Left lobe of liver (tissue), 2 donors: ENCODE measurements around the gene NTNG1. TPM values are rescaled to one million over a fixed set of nuclear protein-coding genes. Genes with fewer than 3 reads are reported as not detected.

Experiments
- ATAC-seq: fragments of 200-7000 bp; cut with Tn5 transposase; one replicate; pipeline ENCODE4 v1.9.1; 2020; ENCODE audit warnings: mild to moderate bottlenecking, moderate library complexity
- DNase-seq: peaks from one replicate; pipeline ENCODE4 v3.0.0-alpha.2; 2020; ENCODE audit warnings: low spot score
- total RNA-seq: library from RNA; stranded (reverse); gene quantifications from one replicate; pipeline ENCODE4 v1.2.1, GENCODE V29; 2021
- donor health status: DM: no; HTN: no; CAD: no; lungs with moderate emphysema.
- donor health status: DM: no; HTN: yes; CAD: no.

Gene NTNG1
- total RNA-seq, 1 donor from 2014 or later: not detected

GRCh38 chr1:107254306-107254705 is 113.5 kb downstream of the NTNG1 start:
- ATAC-seq: no peak

GRCh38 chr1:107255469-107255868 is 114.6 kb downstream of the NTNG1 start:
- DNase-seq: no peak
- no peak for ATAC-seq

More at GRCh38 chr1:107254306-107254705, 113.5 kb downstream of the NTNG1 start:
- DNase-seq: no peak

GRCh38 chr1:107262467-107263286 is 121.8 kb downstream of the NTNG1 start:
- DNase-seq (no peak), ATAC-seq (no peak)

GRCh38 chr1:107263291-107263915 is 122.6 kb downstream of the NTNG1 start:
- DNase-seq (no peak), ATAC-seq (no peak)

GRCh38 chr1:107264007-107264406 is 123.2 kb downstream of the NTNG1 start:
- DNase-seq (no peak), ATAC-seq (no peak)

- ATAC-seq (no peak), DNase-seq (no peak)
Observed at GRCh38 chr1:107264561-107264960, 123.7 kb downstream of the NTNG1 start.

- no peak for ATAC-seq
- no peak for DNase-seq
Observed at GRCh38 chr1:107267489-107267888, 126.7 kb downstream of the NTNG1 start.

- ATAC-seq (no peak), DNase-seq (no peak)
Observed at GRCh38 chr1:107272321-107272720, 131.5 kb downstream of the NTNG1 start.

GRCh38 chr1:107273515-107273914 is 132.7 kb downstream of the NTNG1 start:
- ATAC-seq (no peak), DNase-seq (no peak)

GRCh38 chr1:107274227-107274626 is 133.4 kb downstream of the NTNG1 start:
- ATAC-seq (no peak), DNase-seq (no peak)

- ATAC-seq (no peak), DNase-seq (no peak)
Observed at GRCh38 chr1:107276247-107276646, 135.4 kb downstream of the NTNG1 start.

- ATAC-seq (peak; percentile 55), DNase-seq (no peak)
Observed at GRCh38 chr1:107277022-107277421, 136.2 kb downstream of the NTNG1 start.

- ATAC-seq (no peak), DNase-seq (no peak)
Observed at GRCh38 chr1:107286125-107286524, 145.3 kb downstream of the NTNG1 start.

GRCh38 chr1:107291987-107292386 is 151.1 kb downstream of the NTNG1 start:
- no peak for ATAC-seq
- no peak for DNase-seq

GRCh38 chr1:107293901-107294613 is 153.2 kb downstream of the NTNG1 start:
- DNase-seq (no peak), ATAC-seq (no peak)

GRCh38 chr1:107294686-107295085 is 153.8 kb downstream of the NTNG1 start:
- ATAC-seq: no peak

GRCh38 chr1:107297681-107298080 is 156.8 kb downstream of the NTNG1 start:
- DNase-seq (no peak), ATAC-seq (no peak)

More at GRCh38 chr1:107294686-107295085, 153.8 kb downstream of the NTNG1 start:
- DNase-seq: no peak

- ATAC-seq (no peak), DNase-seq (no peak)
Observed at GRCh38 chr1:107298526-107298925, 157.7 kb downstream of the NTNG1 start.

GRCh38 chr1:107299521-107299920 is 158.7 kb downstream of the NTNG1 start:
- ATAC-seq: no peak
- no peak for DNase-seq

GRCh38 chr1:107309962-107310361 is 169.1 kb downstream of the NTNG1 start:
- DNase-seq (no peak), ATAC-seq (no peak)

- no peak for ATAC-seq
- DNase-seq: no peak
Observed at GRCh38 chr1:107315652-107316051, 174.8 kb downstream of the NTNG1 start.

- DNase-seq (no peak), ATAC-seq (no peak)
Observed at GRCh38 chr1:107318932-107319331, 178.1 kb downstream of the NTNG1 start.
